Activated naive CD8-positive, alpha-beta T cell treated with anti-CD3 and anti-CD28 coated beads, Interleukin-2, amount 50 U/mL, for 24 hours (primary cell): ENCODE data around the gene ARMC8.
"Not testable (repeated sequence)": the region's sequence is repeated elsewhere in the genome, so short reads cannot be mapped to it uniquely, and the experiment has no call there.

Experiments used
- ATAC-seq: fragments of 150-1000 bp; cut with Tn5 transposase; one replicate; pipeline ENCODE4 v1.10.0; 2021
- DNase-seq: peaks from one replicate; pipeline ENCODE4 v3.0.0; 2021
- H3K27ac Mint-ChIP-seq: one replicate; pipeline ENCODE4 v1.8.0; 2021; ENCODE audit warnings: mild to moderate bottlenecking, mixed read lengths
- H3K27me3 Mint-ChIP-seq: one replicate; pipeline ENCODE4 v1.8.0; 2021; ENCODE audit warnings: mixed read lengths
- H3K36me3 Mint-ChIP-seq: one replicate; pipeline ENCODE4 v1.8.0; 2021; ENCODE audit warnings: low read depth, mixed read lengths
- H3K4me1 Mint-ChIP-seq: one replicate; pipeline ENCODE4 v1.8.0; 2021; ENCODE audit warnings: mixed read lengths
- H3K4me3 Mint-ChIP-seq: one replicate; pipeline ENCODE4 v1.8.0; 2021; ENCODE audit warnings: mild to moderate bottlenecking, moderate library complexity, mixed read lengths
- H3K9me3 Mint-ChIP-seq: one replicate; pipeline ENCODE4 v1.8.0; 2021; ENCODE audit warnings: mixed read lengths

Gene ARMC8, protein sequence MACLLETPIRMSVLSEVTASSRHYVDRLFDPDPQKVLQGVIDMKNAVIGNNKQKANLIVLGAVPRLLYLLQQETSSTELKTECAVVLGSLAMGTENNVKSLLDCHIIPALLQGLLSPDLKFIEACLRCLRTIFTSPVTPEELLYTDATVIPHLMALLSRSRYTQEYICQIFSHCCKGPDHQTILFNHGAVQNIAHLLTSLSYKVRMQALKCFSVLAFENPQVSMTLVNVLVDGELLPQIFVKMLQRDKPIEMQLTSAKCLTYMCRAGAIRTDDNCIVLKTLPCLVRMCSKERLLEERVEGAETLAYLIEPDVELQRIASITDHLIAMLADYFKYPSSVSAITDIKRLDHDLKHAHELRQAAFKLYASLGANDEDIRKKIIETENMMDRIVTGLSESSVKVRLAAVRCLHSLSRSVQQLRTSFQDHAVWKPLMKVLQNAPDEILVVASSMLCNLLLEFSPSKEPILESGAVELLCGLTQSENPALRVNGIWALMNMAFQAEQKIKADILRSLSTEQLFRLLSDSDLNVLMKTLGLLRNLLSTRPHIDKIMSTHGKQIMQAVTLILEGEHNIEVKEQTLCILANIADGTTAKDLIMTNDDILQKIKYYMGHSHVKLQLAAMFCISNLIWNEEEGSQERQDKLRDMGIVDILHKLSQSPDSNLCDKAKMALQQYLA

DNA sequence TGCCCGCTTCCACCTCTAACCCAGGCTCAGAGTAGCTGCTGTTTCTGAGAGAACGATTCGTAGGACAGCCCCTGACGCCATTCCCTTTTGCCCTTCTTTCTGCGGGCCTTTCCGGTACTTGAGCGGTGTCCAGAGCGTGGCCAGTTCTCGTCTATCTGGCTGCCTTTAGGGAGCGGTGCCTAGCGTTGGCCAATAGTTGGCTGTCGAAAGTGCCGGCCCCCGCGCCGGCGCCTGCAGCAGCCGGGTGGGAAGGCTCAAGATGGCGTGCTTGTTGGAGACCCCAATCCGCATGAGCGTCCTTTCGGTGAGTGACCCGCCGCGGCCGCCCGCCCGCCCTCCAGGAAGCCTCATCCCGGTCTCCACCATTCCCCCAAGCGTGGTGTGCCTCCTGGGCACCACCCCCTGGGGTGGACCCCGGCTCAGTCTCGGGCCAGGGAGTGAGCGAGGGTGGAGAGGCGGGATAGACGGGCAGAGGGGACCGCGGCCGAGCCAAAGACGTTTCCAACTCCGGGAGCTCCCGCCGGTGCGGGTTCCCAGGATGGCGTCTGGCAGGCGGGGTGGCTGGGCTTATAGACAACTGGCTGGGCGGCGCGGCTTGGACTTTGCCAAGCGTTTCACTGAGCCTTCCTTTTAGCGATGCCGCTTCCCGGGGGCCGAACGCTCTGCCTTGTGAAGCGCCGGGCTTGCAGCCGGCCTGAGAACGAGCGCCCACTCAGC, at the start of gene ARMC8:
Gene ARMC8 (plus strand): TSS at position 6 of the 717 bp plus-strand sequence. CDS start 254 bp downstream, at position 260.
- ATAC-seq: peak; percentile 63
- Mint-ChIP-seq H3K36me3 (peaks cover 16% of the 10 kb centered on the region), H3K27me3 (peaks cover 11% of the 10 kb centered on the region), H3K4me1 (peaks cover 33% of the 10 kb centered on the region), H3K9me3 (no peaks in the 10 kb centered on the region), H3K27ac (peak within 1 kb of the TSS; percentile 97), H3K4me3 (peak within 1 kb of the TSS; percentile 95)
- DNase-seq: no peak

DNA sequence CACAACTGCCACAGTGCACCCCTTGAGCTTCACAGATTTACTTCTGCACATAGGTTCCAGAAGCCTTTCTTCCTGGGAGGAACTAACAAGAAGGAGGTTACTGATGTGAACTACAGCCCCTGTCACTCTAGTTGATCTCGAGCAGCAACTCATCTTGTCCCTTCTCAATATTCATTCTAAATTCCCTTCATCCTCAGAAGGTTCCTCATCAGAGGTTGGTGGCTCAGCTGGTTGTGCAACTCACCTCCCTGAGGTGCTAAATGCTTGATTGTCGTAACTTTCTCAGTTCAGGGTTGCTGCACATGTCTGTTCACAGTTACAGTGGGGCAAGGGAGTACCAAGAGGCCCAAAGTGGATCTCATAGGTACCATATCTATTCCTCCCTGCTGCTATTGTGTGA, 49.2 kb upstream of the ARMC8 start:
- H3K4me3 Mint-ChIP-seq: no peak overlapping the region
- H3K27me3 Mint-ChIP-seq: peaks cover 7% of the 10 kb centered on the region
- no peak overlapping the region for H3K27ac Mint-ChIP-seq
- DNase-seq (no peak), ATAC-seq (no peak)
- H3K36me3 Mint-ChIP-seq: no peaks in the 10 kb centered on the region
- no peaks in the 10 kb centered on the region for H3K9me3 Mint-ChIP-seq
- H3K4me1 Mint-ChIP-seq: no peaks in the 10 kb centered on the region

DNA sequence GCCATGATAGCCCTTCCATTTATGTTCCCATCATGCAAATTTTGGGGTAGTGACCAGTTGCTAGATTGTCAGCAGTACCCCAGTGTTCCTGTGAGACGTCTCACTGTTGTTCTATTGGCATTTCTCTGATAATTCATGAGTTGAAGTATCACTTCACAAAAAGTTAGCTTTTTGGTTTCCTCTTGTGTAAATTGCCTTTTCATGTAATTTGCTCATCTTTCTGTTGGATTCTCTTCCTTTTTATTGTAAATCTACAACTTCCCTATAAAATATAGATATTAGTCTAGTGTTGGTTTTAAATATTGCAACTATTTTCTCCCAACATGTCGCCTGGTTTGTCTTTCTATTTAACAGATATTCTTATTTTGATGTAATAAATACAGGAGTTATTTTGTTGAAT, 47.4 kb upstream of the ARMC8 start:
- no peak overlapping the region for H3K27ac Mint-ChIP-seq
- H3K27me3 Mint-ChIP-seq: peaks cover 8% of the 10 kb centered on the region
- H3K36me3 Mint-ChIP-seq: no peaks in the 10 kb centered on the region
- no peak overlapping the region for H3K4me3 Mint-ChIP-seq
- DNase-seq: no peak
- no peaks in the 10 kb centered on the region for H3K9me3 Mint-ChIP-seq
- ATAC-seq: no peak
- no peaks in the 10 kb centered on the region for H3K4me1 Mint-ChIP-seq

DNA sequence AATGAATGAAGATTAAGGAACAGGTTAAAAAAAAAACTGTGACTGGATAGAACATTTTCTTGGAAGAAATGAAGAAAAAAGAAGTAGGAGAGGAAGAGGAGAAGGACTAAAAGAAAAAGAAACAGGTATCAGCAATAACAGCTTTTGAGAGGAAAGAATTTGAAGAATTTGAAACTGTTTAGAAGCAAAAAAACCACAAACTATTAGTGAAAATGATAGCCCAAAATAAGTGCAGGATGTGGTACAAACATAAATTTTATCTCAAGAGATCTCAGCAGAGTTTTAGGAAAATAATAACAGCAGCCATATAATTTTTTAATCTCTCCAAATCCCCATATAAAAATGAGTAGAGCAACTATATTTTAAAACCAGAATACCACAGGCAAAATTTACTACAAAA, 46.2 kb upstream of the ARMC8 start:
- Mint-ChIP-seq H3K27me3 (peaks cover 8% of the 10 kb centered on the region), H3K27ac (no peak overlapping the region), H3K4me1 (no peaks in the 10 kb centered on the region), H3K36me3 (no peaks in the 10 kb centered on the region), H3K4me3 (no peak overlapping the region), H3K9me3 (no peaks in the 10 kb centered on the region)
- ATAC-seq: no peak
- no peak for DNase-seq

DNA sequence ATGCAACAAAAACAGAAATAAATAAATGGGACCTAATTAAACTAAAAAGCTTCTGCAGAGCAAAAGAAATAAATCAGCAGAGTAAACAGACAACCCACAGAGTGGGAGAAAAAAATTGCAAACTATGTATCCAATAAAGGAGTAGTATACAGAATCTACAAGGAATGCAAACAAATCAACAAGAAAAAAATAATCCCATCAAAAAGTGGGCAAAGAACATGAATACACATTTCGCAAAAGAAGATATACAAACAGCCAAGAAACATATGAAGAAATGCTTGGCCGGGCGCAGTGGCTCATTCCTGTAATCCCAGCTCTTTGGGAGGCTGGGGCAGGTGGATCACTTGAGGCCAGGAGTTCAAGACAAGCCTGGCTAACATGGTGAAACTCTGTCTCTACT, 44.9 kb upstream of the ARMC8 start:
- not testable (repeated sequence) for DNase-seq, H3K4me3 Mint-ChIP-seq, ATAC-seq, H3K27me3 Mint-ChIP-seq, H3K27ac Mint-ChIP-seq, H3K9me3 Mint-ChIP-seq, H3K4me1 Mint-ChIP-seq, H3K36me3 Mint-ChIP-seq

DNA sequence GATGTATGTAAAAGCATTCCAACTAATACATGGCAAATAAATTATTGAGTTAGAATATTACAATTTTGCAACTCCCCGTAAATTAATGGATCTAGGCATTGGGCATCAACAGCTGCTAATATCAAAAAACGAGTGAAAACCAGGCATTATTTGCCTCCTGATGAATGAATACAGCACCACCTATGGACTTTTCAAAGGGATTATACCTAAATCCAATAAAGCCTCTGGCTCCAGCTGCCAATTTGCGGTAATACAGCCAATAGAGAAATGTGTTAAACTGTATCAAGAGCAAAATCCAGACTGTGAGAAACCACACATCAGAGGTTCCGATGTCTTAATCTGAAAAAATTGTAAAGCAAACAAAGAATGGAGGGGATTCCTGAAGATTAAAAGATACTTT, 38.6 kb upstream of the ARMC8 start:
- Mint-ChIP-seq H3K4me1 (no peaks in the 10 kb centered on the region), H3K9me3 (peaks cover 6% of the 10 kb centered on the region), H3K36me3 (no peaks in the 10 kb centered on the region), H3K4me3 (no peak overlapping the region), H3K27me3 (peaks cover 4% of the 10 kb centered on the region), H3K27ac (no peak overlapping the region)
- no peak for DNase-seq
- ATAC-seq: no peak

DNA sequence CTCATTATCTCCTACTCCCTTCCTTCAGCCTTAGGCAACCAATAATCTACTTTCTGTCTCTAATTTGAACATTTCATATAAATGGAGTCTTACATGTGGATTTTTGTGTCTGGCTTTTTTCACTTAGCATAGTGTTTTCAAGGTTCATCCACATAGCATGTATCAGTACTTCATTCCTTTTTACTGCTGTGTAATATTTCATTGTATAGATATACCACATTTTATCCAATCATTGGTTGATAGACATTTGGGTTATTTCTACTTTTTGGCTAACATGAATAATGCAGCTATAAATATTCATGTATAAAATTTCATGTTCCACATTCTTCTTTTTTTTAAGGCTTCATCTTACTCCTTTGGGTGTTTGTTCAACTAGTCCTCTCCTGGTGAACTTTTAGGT, 32.6 kb upstream of the ARMC8 start:
- H3K27me3 Mint-ChIP-seq: no peaks in the 10 kb centered on the region
- DNase-seq: no peak
- no peak overlapping the region for H3K27ac Mint-ChIP-seq
- no peak overlapping the region for H3K4me3 Mint-ChIP-seq
- ATAC-seq: no peak
- no peaks in the 10 kb centered on the region for H3K4me1 Mint-ChIP-seq
- peaks cover 12% of the 10 kb centered on the region for H3K9me3 Mint-ChIP-seq
- no peaks in the 10 kb centered on the region for H3K36me3 Mint-ChIP-seq

DNA sequence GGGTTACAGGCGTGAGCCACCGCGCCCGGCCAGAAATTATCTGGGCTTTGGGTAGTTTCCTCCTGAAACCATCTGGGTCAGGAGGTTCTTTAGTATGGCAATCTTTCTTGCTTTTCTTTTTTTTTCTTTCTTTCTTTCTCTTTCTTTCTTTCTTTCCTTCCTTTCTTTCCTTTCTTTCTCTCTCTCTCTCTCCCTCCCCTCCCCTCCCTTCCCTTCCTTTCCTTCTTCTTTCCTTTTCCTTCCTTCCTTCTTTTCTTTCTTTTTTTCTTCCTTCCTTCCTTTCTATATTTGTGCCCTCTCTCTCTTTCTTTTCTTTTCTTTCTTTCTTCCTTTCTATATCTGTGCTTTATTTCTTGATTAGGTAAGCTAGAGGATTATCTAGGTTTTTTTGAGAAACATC, 29.4 kb upstream of the ARMC8 start:
- Mint-ChIP-seq H3K27ac (no peak overlapping the region), H3K27me3 (no peaks in the 10 kb centered on the region)

DNA sequence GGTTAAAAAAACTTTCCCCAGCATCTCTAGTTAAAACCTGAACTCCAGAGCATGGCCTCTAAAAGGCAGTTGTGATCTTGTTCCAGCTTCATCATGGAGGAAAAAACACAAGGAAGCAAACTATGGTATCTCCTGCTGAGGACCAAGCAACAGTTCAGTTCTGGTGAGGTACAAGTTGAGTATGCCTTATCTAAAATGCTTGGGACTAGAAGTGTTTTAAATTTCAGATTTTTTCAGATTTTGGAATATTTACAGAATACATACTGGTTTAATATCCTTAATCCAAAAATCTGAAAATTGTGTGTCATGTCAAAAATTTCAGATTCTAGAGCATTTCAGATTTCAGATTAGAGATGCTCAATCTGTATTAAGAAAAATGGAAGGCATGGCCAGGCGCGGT, 22.0 kb upstream of the ARMC8 start:
- Mint-ChIP-seq H3K36me3 (peaks cover 56% of the 10 kb centered on the region), H3K9me3 (no peaks in the 10 kb centered on the region), H3K4me1 (peaks cover 2% of the 10 kb centered on the region), H3K27me3 (no peaks in the 10 kb centered on the region), H3K4me3 (no peak overlapping the region), H3K27ac (no peak overlapping the region)
- no peak for DNase-seq
- ATAC-seq: no peak

More for the DNA sequence above, 29.4 kb upstream of the ARMC8 start:
- ATAC-seq (no peak), DNase-seq (no peak)
- Mint-ChIP-seq H3K4me1 (peaks cover 2% of the 10 kb centered on the region), H3K9me3 (peaks cover 10% of the 10 kb centered on the region), H3K36me3 (peaks cover 20% of the 10 kb centered on the region), H3K4me3 (no peak overlapping the region)

DNA sequence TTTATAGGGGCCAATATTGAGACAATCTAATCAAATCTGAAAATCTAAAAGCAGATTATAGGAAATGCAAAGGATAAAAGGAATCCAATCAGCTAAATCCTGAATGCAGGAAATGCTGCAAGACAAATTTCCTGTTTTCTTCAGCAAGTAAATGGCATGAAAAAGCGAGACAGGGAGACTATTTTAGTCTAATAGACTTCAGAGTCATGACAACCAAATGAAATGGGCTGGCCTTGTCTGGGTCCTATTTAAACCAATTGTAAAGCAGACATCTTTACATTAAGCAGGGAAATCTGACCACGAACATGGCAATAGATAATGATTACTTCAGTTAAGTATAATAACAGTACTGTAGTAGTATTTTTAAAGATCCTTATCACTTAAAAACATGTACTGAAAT, 14.5 kb upstream of the ARMC8 start:
- Mint-ChIP-seq H3K27ac (no peak overlapping the region), H3K4me1 (peaks cover 36% of the 10 kb centered on the region), H3K36me3 (peaks cover 34% of the 10 kb centered on the region), H3K9me3 (no peaks in the 10 kb centered on the region), H3K4me3 (peak overlapping the region; percentile 91), H3K27me3 (no peaks in the 10 kb centered on the region)
- no peak for ATAC-seq
- DNase-seq: no peak

DNA sequence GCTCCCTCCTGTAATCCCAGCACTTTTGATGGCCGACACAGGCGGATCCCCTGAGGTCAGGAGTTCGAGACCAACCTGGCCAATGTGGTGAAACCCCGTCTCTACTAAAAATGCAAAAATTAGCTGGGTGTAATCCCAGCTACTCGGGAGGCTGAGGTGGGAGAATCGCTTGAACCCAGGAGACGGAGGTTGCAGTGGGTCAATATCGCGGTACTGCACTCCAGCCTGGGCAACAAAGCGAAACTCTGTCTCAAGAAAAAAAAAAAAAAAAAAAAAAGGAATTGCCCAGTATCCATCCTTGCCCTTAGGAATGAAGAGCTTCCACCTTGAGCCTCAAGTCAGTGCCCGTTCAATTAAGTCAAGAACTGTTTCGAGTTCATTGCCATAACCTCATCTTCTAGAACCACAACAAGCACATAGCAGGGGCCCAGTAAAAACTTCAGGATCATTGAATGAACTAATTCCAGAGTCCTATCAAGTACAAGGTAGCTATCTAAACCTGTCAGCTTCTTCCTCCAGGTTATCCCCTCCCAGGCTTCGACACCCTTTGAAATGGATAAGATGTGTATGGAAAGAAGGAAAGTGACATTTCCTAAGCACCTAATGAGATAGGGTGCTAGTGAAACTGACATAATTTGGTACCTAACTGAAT, 13.2 kb upstream of the ARMC8 start:
- Mint-ChIP-seq H3K4me3 (peak overlapping the region; percentile 91), H3K9me3 (no peaks in the 10 kb centered on the region), H3K4me1 (peaks cover 36% of the 10 kb centered on the region), H3K36me3 (peaks cover 31% of the 10 kb centered on the region), H3K27me3 (peaks cover 2% of the 10 kb centered on the region), H3K27ac (peak overlapping the region; percentile 95)
- DNase-seq (no peak), ATAC-seq (no peak)

DNA sequence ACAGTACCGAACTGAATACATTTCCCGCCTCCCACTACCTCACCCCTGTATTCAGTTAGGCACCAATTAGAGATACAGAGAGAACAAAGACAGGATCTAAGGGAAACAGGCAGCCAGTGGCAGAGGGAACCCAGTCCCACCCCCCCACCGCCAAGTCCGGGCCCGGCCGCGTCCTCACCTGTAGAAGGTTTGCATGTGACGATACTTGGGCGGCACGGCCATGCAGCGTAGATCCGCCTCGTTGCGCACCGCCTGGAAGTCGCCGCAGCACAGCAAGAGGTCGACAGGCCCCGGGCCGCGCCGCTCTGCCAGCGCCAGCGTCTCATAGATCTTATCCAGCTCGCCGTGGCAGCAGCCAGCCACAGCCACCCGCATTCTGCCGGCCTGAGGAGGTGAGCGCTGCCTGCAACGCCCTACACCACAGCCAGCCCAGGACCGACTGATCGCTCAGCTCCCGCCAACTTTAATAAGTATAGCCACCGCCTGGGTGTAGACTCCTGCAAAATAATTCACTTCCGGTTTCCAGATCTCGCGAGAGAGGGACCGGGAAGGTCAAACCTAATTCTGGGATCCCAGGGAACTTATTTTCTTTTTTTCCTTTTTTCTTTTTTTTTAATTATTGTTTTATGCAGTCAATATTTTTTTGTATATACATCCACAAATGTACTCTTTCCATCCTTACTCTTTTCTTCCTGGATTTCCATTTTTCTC, 12.5 kb upstream of the ARMC8 start, which contains the start of gene DBR1:
Gene DBR1 (minus strand): TSS at position 501 of the 711 bp plus-strand sequence. CDS start 126 bp downstream, at position 375.
- Mint-ChIP-seq H3K27ac (peak within 1 kb of the TSS; percentile 95), H3K4me1 (peaks cover 36% of the 10 kb centered on the region), H3K27me3 (peaks cover 5% of the 10 kb centered on the region), H3K4me3 (peak within 1 kb of the TSS; percentile 91), H3K36me3 (peaks cover 29% of the 10 kb centered on the region), H3K9me3 (no peaks in the 10 kb centered on the region)
- DNase-seq (peak; percentile 75), ATAC-seq (peak; percentile 92)

DNA sequence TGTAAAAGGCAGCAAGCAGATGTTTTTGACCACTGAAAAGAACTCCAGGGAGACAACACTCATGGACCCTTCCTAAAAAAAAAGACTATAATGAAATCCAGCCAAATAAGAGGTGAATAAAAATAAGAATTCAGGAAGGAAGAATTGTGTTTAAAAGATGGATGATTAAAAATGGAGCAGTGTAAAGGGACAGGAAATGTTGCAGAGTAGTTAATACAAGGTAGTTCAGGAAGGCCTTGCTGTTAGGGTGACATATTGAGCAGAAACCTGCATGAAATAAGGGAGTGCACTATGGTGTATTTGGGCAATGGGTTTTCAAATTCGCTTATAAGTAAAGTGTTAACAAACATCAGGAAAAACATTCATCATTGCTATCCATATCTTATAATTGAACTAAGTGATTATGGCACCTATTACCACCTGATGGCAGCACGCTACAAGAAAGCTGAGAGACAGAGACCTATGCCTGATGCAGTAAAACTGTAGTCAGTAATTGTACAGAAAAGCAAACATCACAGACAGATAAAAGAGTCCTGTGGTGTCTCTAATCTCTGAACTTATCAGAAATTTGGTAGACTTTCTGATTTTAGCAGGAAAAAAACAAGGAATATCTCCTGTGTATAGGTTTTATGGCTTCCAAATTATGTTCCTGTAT, 6.6 kb upstream of the ARMC8 start:
- ATAC-seq: peak; percentile 80
- no peak overlapping the region for H3K4me3 Mint-ChIP-seq
- no peak for DNase-seq
- H3K27ac Mint-ChIP-seq: no peak overlapping the region
- H3K36me3 Mint-ChIP-seq: no peaks in the 10 kb centered on the region
- H3K4me1 Mint-ChIP-seq: no peaks in the 10 kb centered on the region
- no peaks in the 10 kb centered on the region for H3K9me3 Mint-ChIP-seq
- H3K27me3 Mint-ChIP-seq: peaks cover 17% of the 10 kb centered on the region
